ENCODE results near the gene TRIM67.
"Not testable (repeated sequence)": the region's sequence is repeated elsewhere in the genome, so short reads cannot be mapped to it uniquely, and the experiment has no call there.

GRCh38 chr1:231158141-231158540 is 3.7 kb upstream of the TRIM67 start:
- not testable (repeated sequence) for TF ChIP-seq CTCF, POLR2A (IDR thresholded peaks at IDR 0.05)

All from body of pancreas (tissue), 4 donors.